Stimulated activated CD8-positive, alpha-beta memory T cell treated with anti-CD3 and anti-CD28 coated beads, Interleukin-2, amount 100 ng/mL, for 1 hour (primary cell): ENCODE data around the gene TSPYL2.

Experiments
- DNase-seq, 2 donors: peaks; one replicate each; pipeline ENCODE4 v3.0.0-alpha.2; 2020; ENCODE audit warnings: low read depth in 2 of 2

TSPYL2 gene

GRCh38 chrX:53125506-53125905 is 43.3 kb downstream of the TSPYL2 start:
- DNase-seq, result no peak

- no peak for DNase-seq
Measured at GRCh38 chrX:53126377-53126776, 44.2 kb downstream of the TSPYL2 start.

GRCh38 chrX:53128097-53128749 is 46.1 kb downstream of the TSPYL2 start:
- no peak for DNase-seq

- DNase-seq, result no peak
Measured at GRCh38 chrX:53133400-53133799, 51.2 kb downstream of the TSPYL2 start.

GRCh38 chrX:53135581-53135980 is 53.4 kb downstream of the TSPYL2 start:
- no peak for DNase-seq
